OCI-LY7 (cell line): ENCODE results near the gene YAE1.

Experiments used
- CTCF ChIP-seq: fragments of 200-600 bp; sonication (generic); conservative IDR thresholded peaks from 2 replicates; pipeline ENCODE4 v1.5.1; 2014; ENCODE audit warnings: mild to moderate bottlenecking, antibody characterized with exemption, low read length, moderate library complexity, mixed read lengths
- EZH2phosphoT487 ChIP-seq: fragments of 200-600 bp; sonication (generic); IDR thresholded peaks from 2 replicates; pipeline ENCODE4 v1.6.1; 2018; ENCODE audit warnings: low read depth, borderline replicate concordance, mild to moderate bottlenecking, mixed run types, antibody characterized with exemption, low read length, moderate library complexity, mixed read lengths

DNA sequence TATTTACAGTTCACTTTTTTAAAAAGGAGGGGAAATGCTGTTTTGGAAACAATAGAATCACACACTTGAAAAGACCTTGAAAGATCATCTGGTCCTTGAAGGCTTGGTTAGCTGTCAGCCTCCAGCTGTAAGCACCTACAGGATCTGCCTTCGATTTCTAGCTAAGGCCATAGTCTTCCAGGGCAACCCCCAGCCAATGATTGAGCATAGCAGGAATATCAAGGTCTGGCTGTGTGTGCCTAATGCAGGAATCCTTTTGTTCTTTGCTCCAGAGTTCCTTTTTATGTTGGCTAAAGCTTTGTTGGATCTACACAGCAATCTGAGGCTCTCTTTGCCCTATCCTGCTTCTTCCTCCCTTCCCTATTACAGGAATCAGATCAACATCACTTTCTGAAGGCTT lies 5.2 kb upstream of the YAE1 start:
- TF ChIP-seq CTCF, result no peak
- TF ChIP-seq EZH2phosphoT487, result no peak
